Type B pancreatic cell (in vitro differentiated cells): ENCODE results near the gene BABAM2. TPM values are rescaled to one million over a fixed set of nuclear protein-coding genes. Genes with fewer than 3 reads are reported as not detected.
A peak's percentile ranks its signal among the peaks of the same experiment; 100 is the strongest.
"Not testable (repeated sequence)": the region's sequence is repeated elsewhere in the genome, so short reads cannot be mapped to it uniquely, and the experiment has no call there.

Source experiments
- DNase-seq: peaks from one replicate; pipeline ENCODE4 v3.0.0; 2021; ENCODE audit warnings: mixed read lengths; ENCODE audit not compliant: unreplicated experiment; ENCODE audit errors: extremely low spot score
- H3K27ac Mint-ChIP-seq: 2 replicates; pipeline ENCODE4 v1.8.0; 2021; ENCODE audit warnings: mild to moderate bottlenecking, mixed read lengths
- H3K27me3 Mint-ChIP-seq: 2 replicates; pipeline ENCODE4 v1.8.0; 2021; ENCODE audit warnings: mixed read lengths
- H3K36me3 Mint-ChIP-seq: 2 replicates; pipeline ENCODE4 v1.8.0; 2021; ENCODE audit warnings: mixed read lengths
- H3K4me1 Mint-ChIP-seq: one replicate; pipeline ENCODE4 v1.8.0; 2021; ENCODE audit warnings: mixed read lengths; ENCODE audit not compliant: unreplicated experiment
- H3K4me3 Mint-ChIP-seq: 2 replicates; pipeline ENCODE4 v1.8.0; 2021; ENCODE audit warnings: mild to moderate bottlenecking, mixed read lengths
- H3K9me3 Mint-ChIP-seq: 2 replicates; pipeline ENCODE4 v1.8.0; 2021; ENCODE audit warnings: mixed read lengths
- CTCF ChIP-seq: fragments of 200-600 bp; sonication (generic); conservative IDR thresholded peaks from 2 replicates; pipeline ENCODE4 v1.5.0; 2021; ENCODE audit warnings: antibody characterized with exemption, mild to moderate bottlenecking
- total RNA-seq: library from RNA; stranded (reverse); gene quantifications from 2 replicates; pipeline ENCODE4 v1.2.1, GENCODE V29; 2021; ENCODE audit warnings: low replicate concordance

The BABAM2 gene
- total RNA-seq, 1 donor from 2014 or later: 30.4 TPM

GRCh38 chr2:28334527-28334894, 444.0 kb downstream of the BABAM2 start:
- Mint-ChIP-seq H3K27ac (no peak overlapping the region), H3K27me3 (no peaks in the 10 kb centered on the region), H3K4me3 (no peak overlapping the region), H3K9me3 (peaks cover 6% of the 10 kb centered on the region), H3K4me1 (peaks cover 30% of the 10 kb centered on the region), H3K36me3 (peaks cover 10% of the 10 kb centered on the region)
- no peak for TF ChIP-seq CTCF
- no peak for DNase-seq

GRCh38 chr2:28335265-28335664, 444.7 kb downstream of the BABAM2 start:
- not testable (repeated sequence) for H3K36me3 Mint-ChIP-seq, H3K27me3 Mint-ChIP-seq, H3K27ac Mint-ChIP-seq, H3K4me3 Mint-ChIP-seq, DNase-seq, H3K9me3 Mint-ChIP-seq
- peaks cover 30% of the 10 kb centered on the region for H3K4me1 Mint-ChIP-seq

GRCh38 chr2:28335666-28336065, 445.1 kb downstream of the BABAM2 start:
- H3K36me3 Mint-ChIP-seq: peaks cover 7% of the 10 kb centered on the region
- DNase-seq: no peak
- peaks cover 30% of the 10 kb centered on the region for H3K4me1 Mint-ChIP-seq
- TF ChIP-seq CTCF: no peak
- H3K27ac Mint-ChIP-seq: peak overlapping the region; percentile 44
- H3K9me3 Mint-ChIP-seq: peaks cover 1% of the 10 kb centered on the region
- no peaks in the 10 kb centered on the region for H3K27me3 Mint-ChIP-seq
- no peak overlapping the region for H3K4me3 Mint-ChIP-seq

GRCh38 chr2:28336264-28336980, 445.9 kb downstream of the BABAM2 start:
- Mint-ChIP-seq H3K36me3 (peaks cover 7% of the 10 kb centered on the region), H3K4me3 (no peak overlapping the region), H3K27me3 (no peaks in the 10 kb centered on the region), H3K9me3 (no peaks in the 10 kb centered on the region), H3K4me1 (peaks cover 34% of the 10 kb centered on the region), H3K27ac (peak overlapping the region; percentile 44)
- no peak for DNase-seq
- no peak for TF ChIP-seq CTCF

- no peak for TF ChIP-seq CTCF
- peaks cover 40% of the 10 kb centered on the region for H3K4me1 Mint-ChIP-seq
- H3K27ac Mint-ChIP-seq: no peak overlapping the region
- no peak for DNase-seq
- peaks cover 7% of the 10 kb centered on the region for H3K36me3 Mint-ChIP-seq
- H3K27me3 Mint-ChIP-seq: no peaks in the 10 kb centered on the region
- H3K9me3 Mint-ChIP-seq: no peaks in the 10 kb centered on the region
- no peak overlapping the region for H3K4me3 Mint-ChIP-seq
These were observed 446.6 kb downstream of the BABAM2 start for GRCh38 chr2:28336982-28337627.

- peak overlapping the region; percentile 84 for H3K27ac Mint-ChIP-seq
- no peak for TF ChIP-seq CTCF
These were observed 447.7 kb downstream of the BABAM2 start for GRCh38 chr2:28338046-28338817.

More at GRCh38 chr2:28338046-28338817, 447.7 kb downstream of the BABAM2 start:
- no peak for DNase-seq
- H3K4me1 Mint-ChIP-seq: peaks cover 51% of the 10 kb centered on the region
- H3K36me3 Mint-ChIP-seq: peaks cover 7% of the 10 kb centered on the region
- no peaks in the 10 kb centered on the region for H3K9me3 Mint-ChIP-seq
- no peaks in the 10 kb centered on the region for H3K27me3 Mint-ChIP-seq
- H3K4me3 Mint-ChIP-seq: peak overlapping the region; percentile 40
